Esophagus (tissue), 2 donors: ENCODE measurements around the gene TP53AIP1. TPM values are rescaled to one million over a fixed set of nuclear protein-coding genes. Genes with fewer than 3 reads are reported as not detected.

ENCODE experiments used
- H3K27ac ChIP-seq, 2 donors: one replicate each; pipeline ENCODE4 v1.5.1; 2013; ENCODE audit warnings: low read depth in 2 of 2, mild to moderate bottlenecking in 2 of 2, inconsistent platforms in 1 of 2, low read length in 1 of 2, moderate library complexity in 1 of 2
- H3K27me3 ChIP-seq, 2 donors: one replicate each; pipeline ENCODE4 v1.6.1; 2013; ENCODE audit warnings: low read length in 2 of 2, control low read depth in 1 of 2, mild to moderate bottlenecking in 1 of 2; ENCODE audit not compliant: insufficient read depth in 2 of 2, control insufficient read depth in 1 of 2
- H3K36me3 ChIP-seq, 2 donors: one replicate each; pipeline ENCODE4 v1.6.1; 2013; ENCODE audit warnings: low read length in 1 of 2; ENCODE audit not compliant: control insufficient read depth in 2 of 2, insufficient read depth in 2 of 2
- H3K4me1 ChIP-seq, 2 donors: one replicate each; pipeline ENCODE4 v1.6.1; 2013; ENCODE audit warnings: low read length in 1 of 2; ENCODE audit not compliant: control insufficient read depth in 2 of 2, insufficient read depth in 2 of 2
- H3K4me3 ChIP-seq, 2 donors: one replicate each; pipeline ENCODE4 v1.5.1; 2013; ENCODE audit warnings: low read length in 2 of 2, mild to moderate bottlenecking in 2 of 2, low read depth in 1 of 2, moderate library complexity in 1 of 2
- H3K9me3 ChIP-seq, 2 donors: one replicate each; pipeline ENCODE4 v1.6.1; 2013; ENCODE audit warnings: mild to moderate bottlenecking in 2 of 2, low read depth in 1 of 2, low read length in 1 of 2, moderate library complexity in 1 of 2; ENCODE audit not compliant: control insufficient read depth in 2 of 2, insufficient read depth in 1 of 2
- WGBS, 2 donors: extraction: QIAGEN DNeasy Blood & Tissue Kit; methylation state at CpG; one replicate each; pipeline ENCODE4 v1.1.7; 2013; 5-methylcytosine and 5-hydroxymethylcytosine counted together
- polyA plus RNA-seq, 2 donors: library from polyadenylated mRNA; stranded (reverse); fragments of 200-250 nt; gene quantifications; one replicate each; pipeline ENCODE4 v1.2.3, GENCODE V29; 2013
- donor health status: healthy with polysubstance abuse.
- donor health status: Bipolar disorder and iron deficiency.

The TP53AIP1 gene
- polyA plus RNA-seq, 2 donors, result 32.8 to 39.4 TPM

GRCh38 chr11:128929468-128929867 is 13.2 kb downstream of the TP53AIP1 start:
- Histone ChIP-seq H3K4me3 (no peak overlapping the region), H3K4me1 (no peaks in the 10 kb centered on the region), H3K9me3 (peaks cover 0 to 4% of the 10 kb centered on the region in 2 donors), H3K36me3 (no peaks in the 10 kb centered on the region), H3K27ac (no peak overlapping the region), H3K27me3 (no peaks in the 10 kb centered on the region)
- WGBS, 2 donors, result 59% methylated on average over 5 of the region's 5 CpGs

GRCh38 chr11:128928400-128928799 is 14.3 kb downstream of the TP53AIP1 start:
- Histone ChIP-seq H3K27me3 (no peaks in the 10 kb centered on the region), H3K4me1 (no peaks in the 10 kb centered on the region), H3K36me3 (no peaks in the 10 kb centered on the region), H3K27ac (no peak overlapping the region), H3K9me3 (peaks cover 0 to 4% of the 10 kb centered on the region in 2 donors), H3K4me3 (no peak overlapping the region)
- WGBS, 2 donors, result 48 to 54% methylated on average over 5 of the region's 5 CpGs

GRCh38 chr11:128927683-128928336 is 14.9 kb downstream of the TP53AIP1 start:
- Histone ChIP-seq H3K4me3 (no peak overlapping the region), H3K36me3 (no peaks in the 10 kb centered on the region), H3K27me3 (no peaks in the 10 kb centered on the region), H3K4me1 (no peaks in the 10 kb centered on the region), H3K9me3 (peaks cover 0 to 4% of the 10 kb centered on the region in 2 donors), H3K27ac (no peak overlapping the region)
- WGBS, 2 donors, result 80 to 84% methylated on average over 12 of the region's 12 CpGs

GRCh38 chr11:128927108-128927461 is 15.6 kb downstream of the TP53AIP1 start:
- Histone ChIP-seq H3K27me3 (no peaks in the 10 kb centered on the region), H3K4me1 (no peaks in the 10 kb centered on the region), H3K36me3 (no peaks in the 10 kb centered on the region), H3K9me3 (peaks cover 0 to 4% of the 10 kb centered on the region in 2 donors), H3K4me3 (no peak overlapping the region), H3K27ac (no peak overlapping the region)
- 75 to 76% methylated on average over 11 of the region's 11 CpGs for WGBS, 2 donors

GRCh38 chr11:128926437-128927107 is 16.1 kb downstream of the TP53AIP1 start:
- Histone ChIP-seq H3K9me3 (peaks cover 0 to 4% of the 10 kb centered on the region in 2 donors), H3K4me1 (no peaks in the 10 kb centered on the region), H3K4me3 (no peak overlapping the region), H3K36me3 (no peaks in the 10 kb centered on the region), H3K27me3 (no peaks in the 10 kb centered on the region), H3K27ac (no peak overlapping the region)
- 84 to 86% methylated on average over 17 of the region's 17 CpGs for whole genome bisulfite sequencing, 2 donors

GRCh38 chr11:128926000-128926399 is 16.7 kb downstream of the TP53AIP1 start:
- 64 to 67% methylated on average over 3 of the region's 3 CpGs for WGBS, 2 donors
- Histone ChIP-seq H3K4me1 (no peaks in the 10 kb centered on the region), H3K9me3 (peaks cover 0 to 2% of the 10 kb centered on the region in 2 donors), H3K4me3 (no peak overlapping the region), H3K27ac (no peak overlapping the region), H3K27me3 (no peaks in the 10 kb centered on the region), H3K36me3 (no peaks in the 10 kb centered on the region)

GRCh38 chr11:128925250-128925600 is 17.4 kb downstream of the TP53AIP1 start:
- WGBS, 2 donors, result 57 to 66% methylated on average over 2 of the region's 2 CpGs
- Histone ChIP-seq H3K27me3 (no peaks in the 10 kb centered on the region), H3K4me1 (no peaks in the 10 kb centered on the region), H3K4me3 (no peak overlapping the region), H3K36me3 (no peaks in the 10 kb centered on the region), H3K27ac (no peak overlapping the region), H3K9me3 (no peaks in the 10 kb centered on the region)

- 76 to 85% methylated on average over 16 of the region's 16 CpGs for WGBS, 2 donors
- Histone ChIP-seq H3K27me3 (no peaks in the 10 kb centered on the region), H3K4me3 (no peak overlapping the region), H3K4me1 (no peaks in the 10 kb centered on the region), H3K9me3 (no peaks in the 10 kb centered on the region), H3K27ac (no peak overlapping the region), H3K36me3 (no peaks in the 10 kb centered on the region)
Measured at GRCh38 chr11:128924510-128925249, 18.0 kb downstream of the TP53AIP1 start.

- H3K9me3 ChIP-seq, result no peaks in the 10 kb centered on the region
- no peak overlapping the region for H3K27ac ChIP-seq
- H3K4me1 ChIP-seq, result peaks cover 0 to under 1% of the 10 kb centered on the region in 2 donors
- WGBS, 2 donors, result 79 to 81% methylated on average over 7 of the region's 7 CpGs
- no peaks in the 10 kb centered on the region for H3K36me3 ChIP-seq
- H3K4me3 ChIP-seq, result no peak overlapping the region
- no peaks in the 10 kb centered on the region for H3K27me3 ChIP-seq
Measured at GRCh38 chr11:128924104-128924503, 18.6 kb downstream of the TP53AIP1 start.
